ENCODE data around the gene DUSP22. TPM values are rescaled to one million over a fixed set of nuclear protein-coding genes. Genes with fewer than 3 reads are reported as not detected.
A peak's percentile ranks its signal among the peaks of the same experiment; 100 is the strongest.

DUSP22 gene
- polyA plus RNA-seq, 1 donor: 25.1 TPM

GRCh38 chr6:310671-311070, 18.4 kb downstream of the DUSP22 start:
- no peak for DNase-seq
- Histone ChIP-seq H3K27me3 (ENCODE audit: control insufficient read depth, insufficient read depth, low read length) (no peaks in the 10 kb centered on the region), H3K36me3 (ENCODE audit: control insufficient read depth, insufficient read depth, low read length) (peaks cover 4% of the 10 kb centered on the region), H3K9me3 (ENCODE audit: control insufficient read depth, low read depth, low read length) (no peaks in the 10 kb centered on the region), H3K4me3 (ENCODE audit: low read length) (no peak overlapping the region), H3K27ac (ENCODE audit: low read length) (no peak overlapping the region), H3K4me1 (ENCODE audit: control insufficient read depth, insufficient read depth, low read length) (peaks cover 12% of the 10 kb centered on the region)
- WGBS (ENCODE audit: insufficient coverage, low lambda C conversion rate): 67% methylated on average over 1 of the region's 2 CpGs

- peaks cover 2% of the 10 kb centered on the region for H3K4me1 ChIP-seq (ENCODE audit: control insufficient read depth, insufficient read depth, low read length)
- peaks cover 7% of the 10 kb centered on the region for H3K36me3 ChIP-seq (ENCODE audit: control insufficient read depth, insufficient read depth, low read length)
- H3K27ac ChIP-seq (ENCODE audit: low read length): no peak overlapping the region
- no peaks in the 10 kb centered on the region for H3K27me3 ChIP-seq (ENCODE audit: control insufficient read depth, insufficient read depth, low read length)
- WGBS (ENCODE audit: insufficient coverage, low lambda C conversion rate): 100% methylated on average over 4 of the region's 17 CpGs
- no peak overlapping the region for H3K4me3 ChIP-seq (ENCODE audit: low read length)
- H3K9me3 ChIP-seq (ENCODE audit: control insufficient read depth, low read depth, low read length): no peaks in the 10 kb centered on the region
- no peak for DNase-seq
Observed at GRCh38 chr6:311679-312220, 19.5 kb downstream of the DUSP22 start.

GRCh38 chr6:313087-313486, 20.8 kb downstream of the DUSP22 start:
- Histone ChIP-seq H3K27ac (ENCODE audit: low read length) (no peak overlapping the region), H3K4me1 (ENCODE audit: control insufficient read depth, insufficient read depth, low read length) (no peaks in the 10 kb centered on the region), H3K36me3 (ENCODE audit: control insufficient read depth, insufficient read depth, low read length) (peaks cover 7% of the 10 kb centered on the region), H3K9me3 (ENCODE audit: control insufficient read depth, low read depth, low read length) (no peaks in the 10 kb centered on the region), H3K4me3 (ENCODE audit: low read length) (no peak overlapping the region), H3K27me3 (ENCODE audit: control insufficient read depth, insufficient read depth, low read length) (no peaks in the 10 kb centered on the region)
- peak in 1 of 2 donors; percentile 41 for DNase-seq
- no CpG with 5 or more reads among the region's 2 CpGs for WGBS (ENCODE audit: insufficient coverage, low lambda C conversion rate)

GRCh38 chr6:313917-314316, 21.6 kb downstream of the DUSP22 start:
- Histone ChIP-seq H3K36me3 (ENCODE audit: control insufficient read depth, insufficient read depth, low read length) (peaks cover 7% of the 10 kb centered on the region), H3K9me3 (ENCODE audit: control insufficient read depth, low read depth, low read length) (no peaks in the 10 kb centered on the region), H3K27ac (ENCODE audit: low read length) (no peak overlapping the region), H3K27me3 (ENCODE audit: control insufficient read depth, insufficient read depth, low read length) (no peaks in the 10 kb centered on the region), H3K4me1 (ENCODE audit: control insufficient read depth, insufficient read depth, low read length) (no peaks in the 10 kb centered on the region), H3K4me3 (ENCODE audit: low read length) (no peak overlapping the region)
- no peak for DNase-seq
- 100% methylated on average over 2 of the region's 10 CpGs for WGBS (ENCODE audit: insufficient coverage, low lambda C conversion rate)

- Histone ChIP-seq H3K4me1 (ENCODE audit: control insufficient read depth, insufficient read depth, low read length) (no peaks in the 10 kb centered on the region), H3K27ac (ENCODE audit: low read length) (no peak overlapping the region), H3K27me3 (ENCODE audit: control insufficient read depth, insufficient read depth, low read length) (no peaks in the 10 kb centered on the region), H3K4me3 (ENCODE audit: low read length) (no peak overlapping the region), H3K36me3 (ENCODE audit: control insufficient read depth, insufficient read depth, low read length) (peaks cover 7% of the 10 kb centered on the region), H3K9me3 (ENCODE audit: control insufficient read depth, low read depth, low read length) (no peaks in the 10 kb centered on the region)
- no peak for DNase-seq
- 80% methylated on average over 2 of the region's 5 CpGs for WGBS (ENCODE audit: insufficient coverage, low lambda C conversion rate)
Observed at GRCh38 chr6:314377-314776, 22.1 kb downstream of the DUSP22 start.

DNA sequence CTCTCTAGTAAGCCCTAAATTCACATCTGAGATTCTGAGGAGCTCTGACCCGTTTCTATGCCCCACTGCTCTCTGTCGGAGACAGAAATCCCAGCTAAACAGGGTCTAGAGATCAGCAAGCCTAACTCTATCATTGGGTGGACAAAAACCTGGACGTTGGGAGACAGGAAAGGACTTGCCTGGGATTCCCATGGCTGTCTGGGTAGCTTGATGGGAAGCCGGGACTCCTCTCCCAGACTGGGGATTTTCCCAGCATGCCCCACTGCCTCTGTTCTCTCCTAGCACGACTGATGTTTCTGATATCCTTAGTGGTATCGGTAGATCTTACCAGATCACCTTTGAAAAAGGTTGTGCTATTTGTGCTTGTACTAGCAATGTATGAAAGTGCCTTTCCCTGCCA, 22.9 kb downstream of the DUSP22 start:
- Histone ChIP-seq H3K4me1 (ENCODE audit: control insufficient read depth, insufficient read depth, low read length) (no peaks in the 10 kb centered on the region), H3K27ac (ENCODE audit: low read length) (no peak overlapping the region), H3K36me3 (ENCODE audit: control insufficient read depth, insufficient read depth, low read length) (peaks cover 8% of the 10 kb centered on the region), H3K9me3 (ENCODE audit: control insufficient read depth, low read depth, low read length) (no peaks in the 10 kb centered on the region), H3K4me3 (ENCODE audit: low read length) (no peak overlapping the region), H3K27me3 (ENCODE audit: control insufficient read depth, insufficient read depth, low read length) (no peaks in the 10 kb centered on the region)
- no peak for DNase-seq
- 100% methylated on average over 1 of the region's 6 CpGs for WGBS (ENCODE audit: insufficient coverage, low lambda C conversion rate)

GRCh38 chr6:315921-316752, 23.9 kb downstream of the DUSP22 start:
- Histone ChIP-seq H3K4me1 (ENCODE audit: control insufficient read depth, insufficient read depth, low read length) (no peaks in the 10 kb centered on the region), H3K27ac (ENCODE audit: low read length) (no peak overlapping the region), H3K36me3 (ENCODE audit: control insufficient read depth, insufficient read depth, low read length) (peaks cover 9% of the 10 kb centered on the region), H3K9me3 (ENCODE audit: control insufficient read depth, low read depth, low read length) (no peaks in the 10 kb centered on the region), H3K27me3 (ENCODE audit: control insufficient read depth, insufficient read depth, low read length) (no peaks in the 10 kb centered on the region), H3K4me3 (ENCODE audit: low read length) (no peak overlapping the region)
- 93% methylated on average over 5 of the region's 10 CpGs for WGBS (ENCODE audit: insufficient coverage, low lambda C conversion rate)
- DNase-seq: no peak

DNA sequence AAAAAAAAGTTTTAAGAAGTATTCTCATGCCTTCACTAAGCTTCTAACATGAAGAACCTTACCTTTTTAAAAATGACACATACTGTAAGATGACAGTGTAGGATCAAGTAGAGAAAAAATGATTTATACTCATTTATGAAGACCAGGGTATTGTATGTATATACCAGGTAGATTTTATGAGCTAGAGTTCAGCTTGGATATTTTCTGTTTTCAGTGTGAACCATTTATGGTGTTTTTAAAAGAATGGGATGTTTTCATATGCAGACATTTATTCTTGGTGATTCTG, 24.4 kb downstream of the DUSP22 start:
- no peak overlapping the region for H3K4me3 ChIP-seq (ENCODE audit: low read length)
- H3K27ac ChIP-seq (ENCODE audit: low read length): no peak overlapping the region
- H3K36me3 ChIP-seq (ENCODE audit: control insufficient read depth, insufficient read depth, low read length): peaks cover 9% of the 10 kb centered on the region
- DNase-seq: no peak
- no peaks in the 10 kb centered on the region for H3K9me3 ChIP-seq (ENCODE audit: control insufficient read depth, low read depth, low read length)
- H3K4me1 ChIP-seq (ENCODE audit: control insufficient read depth, insufficient read depth, low read length): no peaks in the 10 kb centered on the region
- no peaks in the 10 kb centered on the region for H3K27me3 ChIP-seq (ENCODE audit: control insufficient read depth, insufficient read depth, low read length)

DNA sequence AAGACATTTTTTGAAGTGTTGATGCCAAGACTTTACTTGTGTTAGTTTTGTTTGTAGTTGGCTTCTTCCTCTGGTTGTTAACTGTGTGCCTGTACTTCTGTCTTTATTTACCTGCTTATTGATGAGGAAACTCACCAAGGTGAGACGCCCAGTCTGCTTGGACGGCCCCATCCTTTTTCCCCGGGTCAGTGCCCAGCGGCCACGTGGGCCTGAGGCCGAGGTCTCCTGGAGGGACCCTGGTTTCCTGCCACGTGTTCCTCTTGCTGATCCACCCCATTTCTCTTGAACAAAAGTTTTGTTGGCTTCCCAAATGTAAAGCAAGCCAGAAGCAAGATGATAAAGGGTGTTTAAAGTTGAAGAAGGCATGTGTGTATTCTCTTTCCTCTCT, 24.8 kb downstream of the DUSP22 start:
- WGBS (ENCODE audit: insufficient coverage, low lambda C conversion rate): 50% methylated on average over 2 of the region's 7 CpGs
- Histone ChIP-seq H3K9me3 (ENCODE audit: control insufficient read depth, low read depth, low read length) (no peaks in the 10 kb centered on the region), H3K27me3 (ENCODE audit: control insufficient read depth, insufficient read depth, low read length) (no peaks in the 10 kb centered on the region), H3K4me3 (ENCODE audit: low read length) (no peak overlapping the region), H3K27ac (ENCODE audit: low read length) (no peak overlapping the region), H3K4me1 (ENCODE audit: control insufficient read depth, insufficient read depth, low read length) (no peaks in the 10 kb centered on the region), H3K36me3 (ENCODE audit: control insufficient read depth, insufficient read depth, low read length) (peaks cover 9% of the 10 kb centered on the region)
- DNase-seq: no peak

GRCh38 chr6:317448-318144, 25.3 kb downstream of the DUSP22 start:
- Histone ChIP-seq H3K9me3 (ENCODE audit: control insufficient read depth, low read depth, low read length) (no peaks in the 10 kb centered on the region), H3K27ac (ENCODE audit: low read length) (no peak overlapping the region)
- 92% methylated on average over 2 of the region's 18 CpGs for WGBS (ENCODE audit: insufficient coverage, low lambda C conversion rate)

More at GRCh38 chr6:317448-318144, 25.3 kb downstream of the DUSP22 start:
- Histone ChIP-seq H3K4me3 (ENCODE audit: low read length) (no peak overlapping the region), H3K36me3 (ENCODE audit: control insufficient read depth, insufficient read depth, low read length) (peaks cover 5% of the 10 kb centered on the region), H3K4me1 (ENCODE audit: control insufficient read depth, insufficient read depth, low read length) (no peaks in the 10 kb centered on the region), H3K27me3 (ENCODE audit: control insufficient read depth, insufficient read depth, low read length) (no peaks in the 10 kb centered on the region)
- no peak for DNase-seq
